Middle frontal gyrus (tissue), 1 donor: ENCODE measurements around the gene HPGD.

ENCODE experiments used
- DNase-seq: peaks from one replicate; pipeline ENCODE4 v3.0.0-alpha.2; 2015; ENCODE audit warnings: low spot score; ENCODE audit errors: extremely low spot score

HPGD gene

GRCh38 chr4:174475528-174475927 is 46.8 kb downstream of the HPGD start:
- no peak for DNase-seq

GRCh38 chr4:174474457-174475075 is 47.7 kb downstream of the HPGD start:
- DNase-seq: no peak

GRCh38 chr4:174467107-174467506 is 55.2 kb downstream of the HPGD start:
- DNase-seq: no peak

GRCh38 chr4:174464949-174465348 is 57.3 kb downstream of the HPGD start:
- DNase-seq: no peak

- DNase-seq: no peak
Observed at GRCh38 chr4:174461466-174462106, 60.7 kb downstream of the HPGD start.

- no peak for DNase-seq
Observed at GRCh38 chr4:174460684-174461083, 61.6 kb downstream of the HPGD start.

GRCh38 chr4:174457468-174457867 is 64.8 kb downstream of the HPGD start:
- no peak for DNase-seq

GRCh38 chr4:174454815-174455473 is 67.3 kb downstream of the HPGD start:
- no peak for DNase-seq

- no peak for DNase-seq
Observed at GRCh38 chr4:174451718-174452296, 70.5 kb downstream of the HPGD start.

GRCh38 chr4:174450786-174451125 is 71.5 kb downstream of the HPGD start:
- DNase-seq: no peak

- no peak for DNase-seq
Observed at GRCh38 chr4:174449944-174450785, 72.1 kb downstream of the HPGD start.

- DNase-seq: no peak
Observed at GRCh38 chr4:174449152-174449551, 73.1 kb downstream of the HPGD start.

GRCh38 chr4:174444390-174444789 is 77.9 kb downstream of the HPGD start:
- DNase-seq: no peak
